GM19328 (cell line): Measurements from ENCODE around the gene ABHD2.
"Not testable (repeated sequence)": the region's sequence is repeated elsewhere in the genome, so short reads cannot be mapped to it uniquely, and the experiment has no call there.

Experiments used
- ATAC-seq: cut with Tn5 transposase; IDR thresholded peaks from one replicate; pipeline ENCODE4 v1.9.1; 2021; ENCODE audit warnings: mild to moderate bottlenecking, moderate library complexity; ENCODE audit not compliant: unreplicated experiment

Gene ABHD2

DNA sequence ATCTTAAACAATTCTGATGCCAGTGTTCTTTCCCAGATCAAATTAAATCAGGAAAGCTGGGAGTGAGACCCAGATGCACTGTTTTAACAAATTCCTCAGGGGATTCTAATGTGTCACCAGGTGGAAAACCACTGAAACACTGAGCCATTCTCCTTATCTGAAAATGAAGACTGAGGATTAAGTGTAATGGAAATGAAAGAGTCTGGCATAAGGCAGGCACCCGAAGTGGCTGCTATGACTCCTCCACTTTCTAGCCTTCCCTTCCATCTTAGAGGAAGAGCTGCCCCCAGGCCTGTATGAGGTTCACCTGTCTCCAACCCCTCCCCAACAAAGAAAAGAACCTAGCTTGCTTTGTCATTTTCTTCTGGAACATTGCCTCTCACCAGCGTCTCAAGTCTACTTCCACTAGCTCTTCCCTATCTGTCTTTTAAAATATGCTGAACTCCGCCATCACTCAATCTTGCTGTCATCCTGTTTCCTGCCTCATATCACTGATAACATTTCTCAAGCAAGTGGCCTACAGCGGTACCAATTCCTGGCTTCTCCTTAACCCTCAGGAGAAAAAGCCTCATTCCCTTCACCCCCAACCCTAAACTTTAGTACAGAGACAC is 13.7 kb upstream of the ABHD2 start:
- no peak for ATAC-seq

GRCh38 chr15:89075101-89075640 is 13.1 kb upstream of the ABHD2 start:
- ATAC-seq, result no peak

- ATAC-seq, result no peak
Measured at GRCh38 chr15:89075846-89076245, 12.4 kb upstream of the ABHD2 start.

GRCh38 chr15:89077750-89078149 is 10.5 kb upstream of the ABHD2 start:
- ATAC-seq, result no peak

DNA sequence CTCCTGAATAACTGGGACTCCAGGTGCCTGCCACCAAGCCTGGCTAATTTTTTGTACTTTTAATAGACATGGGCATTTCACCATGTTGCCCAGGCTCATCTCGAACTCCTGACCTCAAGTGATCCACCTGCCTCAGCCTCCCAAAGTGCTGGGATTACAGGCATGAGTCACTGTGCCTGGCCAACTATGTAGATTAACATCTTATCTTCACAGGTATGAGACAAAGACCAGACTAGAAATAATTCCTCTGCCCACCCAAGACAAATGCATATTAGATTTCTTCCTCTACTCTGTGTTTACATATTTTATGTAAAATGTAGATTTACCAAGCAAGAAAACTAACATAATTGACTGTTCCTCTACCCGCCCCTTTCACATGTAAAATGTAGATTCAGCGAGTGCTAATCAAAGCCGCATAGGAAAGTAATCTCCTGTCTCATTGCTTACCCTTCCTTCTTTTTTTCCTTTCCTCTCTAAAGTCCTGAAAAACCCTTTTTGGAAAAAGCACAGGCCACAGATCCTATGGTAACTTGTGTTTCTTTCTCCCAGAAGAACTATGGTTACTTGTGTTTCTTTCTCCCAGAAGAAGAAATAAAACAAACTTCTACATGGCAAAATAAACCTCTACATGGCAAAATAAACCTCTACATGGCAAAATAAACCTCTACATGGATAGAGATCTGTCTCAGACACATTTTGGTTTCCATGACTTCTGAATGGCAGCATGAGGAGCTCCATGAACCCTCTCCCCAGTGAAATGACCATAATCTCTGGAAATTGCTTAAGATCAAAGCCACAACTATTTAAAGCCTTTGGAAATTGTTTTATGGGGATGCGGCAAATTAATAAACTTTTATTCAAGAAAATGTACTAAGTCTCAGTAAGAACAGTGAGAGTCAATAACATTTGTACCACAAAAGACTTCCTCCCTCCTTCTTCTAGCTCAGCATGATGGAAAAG is 9.1 kb upstream of the ABHD2 start:
- ATAC-seq, result no peak

GRCh38 chr15:89081878-89082277 is 6.4 kb upstream of the ABHD2 start:
- no peak for ATAC-seq

GRCh38 chr15:89083246-89083645 is 5.0 kb upstream of the ABHD2 start:
- no peak for ATAC-seq

DNA sequence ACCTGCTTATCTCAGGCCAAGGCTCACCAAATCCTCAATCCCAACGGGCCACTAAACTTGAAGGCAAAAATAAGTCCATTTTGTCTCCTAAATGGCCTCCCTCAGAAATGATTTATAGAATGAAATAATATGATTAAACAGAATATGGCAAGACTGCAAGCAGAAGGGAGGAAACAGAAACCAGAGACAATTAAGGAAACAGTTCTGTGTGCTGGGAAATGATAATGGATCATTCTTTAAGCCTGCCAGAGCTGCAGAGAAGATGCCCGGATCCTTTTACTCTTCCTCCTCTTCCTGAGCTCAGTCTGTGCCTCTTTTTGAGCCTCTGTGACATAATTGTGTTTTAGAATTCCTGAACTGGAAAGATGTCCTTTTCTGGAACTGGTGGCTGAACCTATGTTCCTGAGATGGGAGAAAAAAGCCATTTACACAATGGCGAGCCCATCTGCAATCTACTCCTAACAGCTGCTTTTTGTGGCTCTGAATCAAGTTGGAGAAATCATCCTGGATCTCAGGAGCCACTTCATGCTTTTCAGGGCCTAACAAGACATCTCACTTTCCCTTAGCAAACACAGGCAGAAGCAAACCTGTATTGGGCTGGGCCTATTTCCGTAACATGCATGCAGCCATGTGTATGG is 2.8 kb upstream of the ABHD2 start:
- ATAC-seq, result no peak

DNA sequence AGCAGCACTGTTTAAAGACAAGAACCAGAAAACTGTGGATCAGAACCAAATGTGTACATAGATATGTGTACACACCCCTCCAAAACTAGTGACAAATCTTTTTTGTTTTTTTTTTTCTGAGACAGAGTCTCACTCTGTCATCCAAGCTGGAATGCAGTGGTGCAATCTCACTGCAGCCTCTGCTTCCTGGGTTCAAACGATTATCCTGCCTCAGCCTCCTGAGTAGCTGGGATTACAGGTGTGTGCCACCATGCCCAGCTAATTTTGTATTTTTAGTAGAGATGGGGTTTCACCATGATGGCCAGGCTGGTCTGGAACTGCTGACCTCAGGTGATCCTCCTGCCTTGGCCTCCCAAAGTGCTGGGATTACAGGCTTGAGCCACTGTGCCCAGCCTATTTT is 2.3 kb upstream of the ABHD2 start:
- ATAC-seq, result not testable (repeated sequence)

GRCh38 chr15:89086390-89086789 is 1.9 kb upstream of the ABHD2 start:
- not testable (repeated sequence) for ATAC-seq

- ATAC-seq, result no peak
Measured at GRCh38 chr15:89087161-89087829, 961 bp upstream of the ABHD2 start.

GRCh38 chr15:89088605-89089315 is 504 bp downstream of the ABHD2 start:
- no peak for ATAC-seq

DNA sequence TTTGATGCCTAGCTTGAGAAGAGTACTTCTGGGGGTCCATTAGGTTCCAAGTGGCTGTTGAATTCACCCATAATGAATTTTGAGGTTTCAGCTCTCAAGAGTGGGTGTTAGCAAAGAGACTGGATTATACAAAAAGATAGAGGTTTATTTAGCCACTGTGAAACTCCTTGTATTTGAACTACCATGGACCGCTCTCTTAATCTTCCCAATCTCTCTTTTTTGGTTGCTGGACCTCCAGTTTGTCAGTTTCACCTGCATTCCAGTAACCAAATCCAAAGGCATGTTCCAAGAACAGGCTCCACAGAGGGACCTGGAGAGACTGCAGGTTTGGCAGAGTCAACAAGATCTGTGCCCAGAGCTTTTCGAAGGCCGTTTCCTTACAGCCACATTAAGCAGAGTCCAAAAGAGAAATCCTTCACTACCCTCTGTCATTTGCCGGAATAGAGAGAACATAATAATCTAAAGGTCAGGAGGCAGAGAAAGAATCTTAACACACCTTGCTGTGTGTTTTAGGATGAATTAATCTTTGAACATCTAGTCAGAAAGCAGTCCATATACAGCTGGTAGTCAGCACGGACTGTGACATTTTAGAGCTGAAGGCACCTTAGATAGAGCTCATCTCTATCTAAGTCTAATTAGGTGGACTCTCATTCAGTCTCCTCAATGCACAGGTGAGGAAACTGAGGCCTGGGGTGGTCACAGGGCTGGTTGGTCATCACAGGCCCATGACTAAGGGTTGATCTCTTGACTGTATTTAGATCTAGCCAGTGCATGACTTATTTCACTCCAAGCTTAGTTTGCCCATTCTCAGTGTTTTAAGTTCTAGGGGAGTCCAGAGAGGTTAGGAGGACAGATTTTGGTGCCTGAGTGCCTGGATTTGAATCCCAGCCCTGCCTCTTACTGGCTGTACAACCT is 1.3 kb downstream of the ABHD2 start:
- no peak for ATAC-seq

DNA sequence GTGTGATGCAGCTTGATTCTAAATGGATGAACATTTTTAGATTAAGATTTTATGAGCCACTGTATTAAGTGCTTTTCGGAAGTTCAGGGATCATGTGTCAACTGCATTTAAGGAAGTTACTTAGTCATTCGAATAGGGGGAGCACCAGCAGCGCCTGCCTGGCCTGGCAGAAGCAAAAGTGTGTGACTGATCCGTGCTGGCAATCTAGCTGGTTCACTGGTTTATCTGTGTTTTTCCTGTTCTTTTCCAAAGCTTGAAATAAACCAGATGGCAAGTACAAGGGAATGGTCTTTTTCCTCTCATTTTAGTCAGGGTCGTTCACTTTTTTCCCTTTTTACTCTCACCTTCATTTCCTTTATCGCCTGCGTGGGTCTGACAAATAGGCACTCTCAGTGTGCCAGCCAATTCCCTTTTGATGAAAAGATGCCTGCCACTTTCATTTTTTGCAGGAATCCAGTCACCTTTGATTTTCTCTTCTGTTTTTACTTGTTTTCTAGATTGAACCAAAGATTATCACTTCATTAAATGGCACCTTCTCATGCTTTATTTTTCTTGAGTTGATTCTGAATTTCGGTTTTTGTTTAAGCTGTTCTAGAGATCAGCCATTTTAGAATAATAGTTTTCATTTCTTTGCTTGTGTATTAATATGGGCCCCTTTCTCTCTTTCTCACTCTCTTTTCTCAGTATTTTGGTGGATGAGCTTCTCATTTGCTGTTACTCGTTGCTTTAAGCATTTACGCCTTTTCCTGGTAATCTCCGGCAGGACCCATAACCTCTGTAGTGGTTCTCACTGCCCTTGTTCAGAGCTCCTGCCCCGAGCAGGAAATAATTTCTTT is 2.8 kb downstream of the ABHD2 start:
- ATAC-seq, result no peak

- no peak for ATAC-seq
Measured at GRCh38 chr15:89091627-89092220, 3.5 kb downstream of the ABHD2 start.

DNA sequence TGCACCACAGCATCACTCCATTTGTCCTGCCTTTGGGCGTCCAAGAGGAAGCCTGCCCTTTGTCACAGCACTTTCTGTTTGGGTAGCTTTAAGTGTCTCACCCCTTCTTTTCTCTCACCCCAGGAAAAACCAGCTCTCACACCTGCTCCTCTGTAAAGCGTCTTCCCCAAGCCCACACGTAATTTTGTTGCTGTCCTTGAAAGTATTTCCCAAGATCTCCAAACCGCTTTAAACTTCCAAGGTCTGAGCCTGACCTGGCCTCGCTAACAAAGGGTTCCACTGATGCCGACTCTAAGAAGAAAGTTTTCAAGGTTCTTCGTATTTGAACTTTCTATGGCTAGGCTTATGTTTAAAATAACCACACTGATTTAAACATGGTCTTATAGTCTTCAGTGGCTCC is 5.3 kb downstream of the ABHD2 start:
- ATAC-seq, result no peak

DNA sequence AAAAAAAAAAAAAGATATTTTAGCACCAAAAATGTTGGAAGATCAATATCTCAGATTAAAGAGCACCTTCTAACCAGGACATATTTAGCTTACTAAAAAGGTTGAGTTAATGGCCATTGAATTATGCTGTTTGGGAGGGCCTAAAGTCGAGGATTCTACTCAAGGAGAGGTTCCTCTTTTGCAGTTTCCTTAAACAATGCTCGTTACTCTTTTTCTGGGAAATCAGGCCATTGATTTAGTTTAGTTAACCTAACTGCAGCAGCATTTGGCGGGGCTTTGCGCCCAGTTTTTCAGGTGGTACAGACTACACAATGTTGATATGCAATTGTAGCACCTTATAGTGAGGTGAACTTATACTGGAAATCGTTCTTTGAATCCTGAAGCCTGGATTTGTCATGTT is 6.8 kb downstream of the ABHD2 start:
- ATAC-seq, result no peak

DNA sequence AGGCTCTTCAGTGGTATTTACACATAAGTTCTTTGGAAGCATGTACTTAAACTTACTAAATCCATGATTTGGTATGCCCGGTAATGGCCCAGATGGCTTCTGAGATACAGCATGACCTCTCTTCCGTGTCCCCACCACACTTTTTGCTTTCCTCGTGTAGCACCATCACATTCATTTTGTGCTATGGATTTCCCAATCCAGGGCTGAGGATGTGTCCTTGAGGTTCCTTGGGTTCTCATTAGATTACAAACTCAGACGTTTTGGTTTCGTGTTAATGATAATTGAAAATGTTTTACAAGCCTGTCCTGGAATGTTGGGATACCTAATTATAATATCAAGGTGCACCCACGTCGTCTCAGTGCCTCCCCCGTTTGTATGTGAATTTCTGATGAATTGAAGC is 7.3 kb downstream of the ABHD2 start:
- no peak for ATAC-seq
